Measurements from ENCODE around the gene MACC1. TPM values are rescaled to one million over a fixed set of nuclear protein-coding genes. Genes with fewer than 3 reads are reported as not detected.
A peak's percentile ranks its signal among the peaks of the same experiment; 100 is the strongest.

MACC1 gene
- total and polyA plus RNA-seq, 2 of the 13 experiments (the other 11 are each of a cell fraction or from before 2014, with no cell fraction given), result 0.04 TPM; not detected in 1

GRCh38 chr7:20220293-20220761, 3.1 kb upstream of the MACC1 start:
- H3K4me1 ChIP-seq (ENCODE audit: insufficient read depth, low read length), result peaks cover 47% of the 10 kb centered on the region
- FAIRE-seq, result peak; percentile 8
- H3K27me3 ChIP-seq (ENCODE audit: control insufficient read depth in 1 of 2, insufficient read depth in 2 of 2, low read length in 2 of 2), result no peaks in the 10 kb centered on the region
- H4K20me1 ChIP-seq (ENCODE audit: insufficient read depth, low read length), result no peaks in the 10 kb centered on the region
- ChIA-PET CTCF (ENCODE audit: low intra/inter-chr PET ratio, low total read pairs) (no interaction called here), POLR2A (interaction anchor here (0.9 to 2.0 kb wide), 4 partner anchors 18 to 511 kb away, joined by 4 to 8 read pairs (median 6); partner anchors contain the start of genes ITGB8 and POLR1F)
- H3K9me3 ChIP-seq (ENCODE audit: low read length), result no peaks in the 10 kb centered on the region
- no peaks in the 10 kb centered on the region for H3K36me3 ChIP-seq (replicated peaks in 1 of 2; ENCODE audit: control insufficient read depth in 1 of 2, insufficient read depth in 2 of 2, low read length in 2 of 2)
- intact Hi-C loops (cut with micrococcal nuclease; ENCODE audit: unreplicated experiment), result loop anchor here (2.0 to 5.0 kb wide), 4 partner anchors 20 to 513 kb away; partner anchors contain the start of gene POLR1F
- H3K79me2 ChIP-seq (ENCODE audit: insufficient read depth, low read length), result no peaks in the 10 kb centered on the region
- TSS peak; percentile 97 for BruUV-seq (replicated peaks)
- H3K4me2 ChIP-seq (ENCODE audit: low read depth, low read length), result peak overlapping the region; percentile 69
- H3K9ac ChIP-seq (ENCODE audit: insufficient read depth, low read depth, low read length), result peak overlapping the region; percentile 66
- no peak; the same call in 2 of the 3 replicates for ATAC-seq
- DNase-seq (ENCODE audit: low spot score), result no peak
- WGBS (ENCODE audit: low lambda C conversion rate), result 0% methylated on average over 3 of the region's 3 CpGs
- in situ Hi-C loops (cut with HindIII; ENCODE audit: extremely low pct_ligation_motif_present, low pct_unique_long_range_greater_than_20kb), result no loop called here
- H3K27ac ChIP-seq (ENCODE audit: extremely low read length, insufficient read depth, low read length), result peak overlapping the region; percentile 90
- no peak overlapping the region for H2AFZ ChIP-seq (ENCODE audit: low read length)
- peak overlapping the region in 2 of 3 experiments; percentile 3 to 24; a peak in 2 of 6 replicates for H3K4me3 ChIP-seq (replicated peaks in 1 of 3; ENCODE audit: insufficient read depth in 1 of 3, low read depth in 2 of 3, low read length in 3 of 3)
- TF ChIP-seq ZNF496 (CRISPR knock-in tag; IDR thresholded peaks at IDR 0.05; ENCODE audit: insufficient replicate concordance) (no peak), ZNF687 (CRISPR knock-in tag; IDR thresholded peaks at IDR 0.05) (0 out of 2 replicates have a peak, but pooled peaks have one; percentile 3), ZNF777 (CRISPR knock-in tag; IDR thresholded peaks at IDR 0.05) (0 out of 2 replicates have a peak, but pooled peaks have one; percentile 3), ELF1 (CRISPR knock-in tag; IDR thresholded peaks at IDR 0.05) (no peak), CHD4 (IDR thresholded peaks at IDR 0.05; ENCODE audit: borderline replicate concordance, low read length) (0 out of 2 replicates have a peak, but pooled peaks have one; percentile 5), MIXL1 (CRISPR knock-in tag; IDR thresholded peaks at IDR 0.05) (0 out of 2 replicates have a peak, but pooled peaks have one; percentile 6), E2F1 (CRISPR knock-in tag; IDR thresholded peaks at IDR 0.05) (0 out of 2 replicates have a peak, but pooled peaks have one; percentile 35), POLR2G (IDR thresholded peaks at IDR 0.05; ENCODE audit: low read depth, low read length) (peak; percentile 66), TAF1 (CRISPR knock-in tag; IDR thresholded peaks at IDR 0.05) (peak; percentile 29; the same call in 1 of the 2 replicates), SNAPC2 (CRISPR knock-in tag; IDR thresholded peaks at IDR 0.05) (peak; percentile 5; the same call in 1 of the 2 replicates), ATF7 (IDR thresholded peaks at IDR 0.05) (no peak), ATF7 (CRISPR knock-in tag; IDR thresholded peaks at IDR 0.05) (no peak), SRF (IDR thresholded peaks at IDR 0.05; ENCODE audit: low read depth, low read length) (no peak), ZIK1 (CRISPR knock-in tag; IDR thresholded peaks at IDR 0.05; ENCODE audit: borderline replicate concordance, low read depth) (no peak), RAD21 (CRISPR knock-in tag; IDR thresholded peaks at IDR 0.05) (0 out of 2 replicates have a peak, but pooled peaks have one; percentile 2), RFXANK (CRISPR knock-in tag; IDR thresholded peaks at IDR 0.05) (no peak), ZBTB14 (CRISPR knock-in tag; IDR thresholded peaks at IDR 0.05) (no peak), ZSCAN29 (CRISPR knock-in tag; conservative IDR thresholded peaks at IDR 0.05) (no peak), ATM (IDR thresholded peaks at IDR 0.05; ENCODE audit: borderline replicate concordance) (no peak), TCF12 (IDR thresholded peaks at IDR 0.05) (no peak), TCF12 (CRISPR knock-in tag; IDR thresholded peaks at IDR 0.05) (no peak)
